ENCODE measurements around the gene TNRC6C. TPM values are rescaled to one million over a fixed set of nuclear protein-coding genes. Genes with fewer than 3 reads are reported as not detected.

The TNRC6C gene
- total RNA-seq, 2 donors from 2014 or later = 8.9 to 9.0 TPM

- Histone ChIP-seq H3K27ac (no peak overlapping the region), H3K36me3 (no peaks in the 10 kb centered on the region), H3K4me3 (no peak overlapping the region), H3K27me3 (no peaks in the 10 kb centered on the region), H3K9me3 (no peaks in the 10 kb centered on the region), H3K9ac (ENCODE audit: low read depth in 2 of 2, low read length in 2 of 2) (no peak overlapping the region), H3K4me1 (no peaks in the 10 kb centered on the region)
- DNase-seq = no peak
- intact Hi-C loops (cut with DNase I) = no loop called here
- TF ChIP-seq CTCF (IDR thresholded peaks at IDR 0.05) = no peak
Observed at GRCh38 chr17:78027121-78027520, 68.6 kb downstream of the TNRC6C start.

GRCh38 chr17:78029697-78030096 is 71.2 kb downstream of the TNRC6C start:
- no peaks in the 10 kb centered on the region for H3K36me3 ChIP-seq
- no peaks in the 10 kb centered on the region for H3K27me3 ChIP-seq
- H3K9me3 ChIP-seq = no peaks in the 10 kb centered on the region
- no peak overlapping the region for H3K27ac ChIP-seq
- no peak for DNase-seq
- H3K4me3 ChIP-seq = no peak overlapping the region
- no peak overlapping the region for H3K9ac ChIP-seq (ENCODE audit: low read depth in 2 of 2, low read length in 2 of 2)
- TF ChIP-seq CTCF (IDR thresholded peaks at IDR 0.05) = no peak
- intact Hi-C loops (cut with DNase I) = no loop called here
- no peaks in the 10 kb centered on the region for H3K4me1 ChIP-seq

- no peak for DNase-seq
- Histone ChIP-seq H3K36me3 (no peaks in the 10 kb centered on the region), H3K4me3 (no peak overlapping the region), H3K27ac (no peak overlapping the region), H3K9ac (ENCODE audit: low read depth in 2 of 2, low read length in 2 of 2) (no peak overlapping the region), H3K4me1 (no peaks in the 10 kb centered on the region), H3K27me3 (no peaks in the 10 kb centered on the region), H3K9me3 (no peaks in the 10 kb centered on the region)
- intact Hi-C loops (cut with DNase I) = no loop called here
- TF ChIP-seq CTCF (IDR thresholded peaks at IDR 0.05) = no peak
Observed at GRCh38 chr17:78031435-78031834, 72.9 kb downstream of the TNRC6C start.

- no peak for DNase-seq
- H3K4me3 ChIP-seq = no peak overlapping the region
- no peak overlapping the region for H3K27ac ChIP-seq
- H3K9me3 ChIP-seq = no peaks in the 10 kb centered on the region
- H3K27me3 ChIP-seq = no peaks in the 10 kb centered on the region
- H3K9ac ChIP-seq (ENCODE audit: low read depth in 2 of 2, low read length in 2 of 2) = no peak overlapping the region
- no peaks in the 10 kb centered on the region for H3K4me1 ChIP-seq
- TF ChIP-seq CTCF (IDR thresholded peaks at IDR 0.05) = no peak
- H3K36me3 ChIP-seq = no peaks in the 10 kb centered on the region
- intact Hi-C loops (cut with DNase I) = no loop called here
Observed at GRCh38 chr17:78032166-78032565, 73.7 kb downstream of the TNRC6C start.

GRCh38 chr17:78034429-78035091 is 76.1 kb downstream of the TNRC6C start:
- Histone ChIP-seq H3K9me3 (no peaks in the 10 kb centered on the region), H3K4me1 (no peaks in the 10 kb centered on the region), H3K27ac (no peak overlapping the region), H3K9ac (ENCODE audit: low read depth in 2 of 2, low read length in 2 of 2) (no peak overlapping the region), H3K36me3 (no peaks in the 10 kb centered on the region), H3K4me3 (no peak overlapping the region), H3K27me3 (no peaks in the 10 kb centered on the region)
- DNase-seq = no peak
- no peak for TF ChIP-seq CTCF (IDR thresholded peaks at IDR 0.05)
- intact Hi-C loops (cut with DNase I) = no loop called here
